ENCODE measurements around the gene D2HGDH.
"Not testable (repeated sequence)": the region's sequence is repeated elsewhere in the genome, so short reads cannot be mapped to it uniquely, and the experiment has no call there.

Gene D2HGDH

DNA sequence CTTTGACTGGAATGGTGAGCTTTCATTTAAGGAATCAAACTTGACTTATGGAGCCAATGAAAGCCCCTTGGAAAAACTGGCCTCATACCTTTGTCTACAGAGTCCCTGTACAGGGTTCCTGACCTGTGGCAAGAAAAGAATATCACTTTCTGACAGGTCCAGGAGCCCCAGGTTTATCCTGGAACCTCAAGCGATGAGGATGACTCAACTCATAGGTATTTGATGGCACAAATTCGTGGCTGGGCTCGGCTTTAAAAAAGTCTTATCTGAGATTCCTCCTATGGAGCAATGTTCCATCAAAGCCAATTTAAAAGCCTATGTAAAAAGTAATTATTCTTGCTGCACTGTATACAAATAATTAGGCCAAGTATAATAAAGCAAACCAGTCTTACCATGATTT is 57.0 kb downstream of the D2HGDH start:
- not testable (repeated sequence) for DNase-seq

DNA sequence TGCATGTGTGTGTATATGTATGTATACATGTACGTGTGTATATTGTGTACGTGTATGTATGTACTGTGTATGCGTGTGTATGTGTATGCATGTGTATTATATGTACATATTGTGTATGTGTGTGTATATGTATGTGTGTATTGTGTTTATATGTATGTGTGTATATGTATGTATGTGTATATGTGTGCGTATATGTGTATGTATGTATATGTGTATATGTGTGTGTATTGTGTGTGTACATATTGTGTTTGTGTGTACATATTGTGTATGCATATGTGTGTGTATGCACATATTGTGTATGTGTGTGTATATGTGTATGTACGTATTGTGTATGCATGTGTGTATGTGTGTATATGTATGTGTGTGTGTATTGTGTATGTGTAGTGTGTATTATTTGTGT is 59.0 kb downstream of the D2HGDH start:
- DNase-seq = no peak

DNA sequence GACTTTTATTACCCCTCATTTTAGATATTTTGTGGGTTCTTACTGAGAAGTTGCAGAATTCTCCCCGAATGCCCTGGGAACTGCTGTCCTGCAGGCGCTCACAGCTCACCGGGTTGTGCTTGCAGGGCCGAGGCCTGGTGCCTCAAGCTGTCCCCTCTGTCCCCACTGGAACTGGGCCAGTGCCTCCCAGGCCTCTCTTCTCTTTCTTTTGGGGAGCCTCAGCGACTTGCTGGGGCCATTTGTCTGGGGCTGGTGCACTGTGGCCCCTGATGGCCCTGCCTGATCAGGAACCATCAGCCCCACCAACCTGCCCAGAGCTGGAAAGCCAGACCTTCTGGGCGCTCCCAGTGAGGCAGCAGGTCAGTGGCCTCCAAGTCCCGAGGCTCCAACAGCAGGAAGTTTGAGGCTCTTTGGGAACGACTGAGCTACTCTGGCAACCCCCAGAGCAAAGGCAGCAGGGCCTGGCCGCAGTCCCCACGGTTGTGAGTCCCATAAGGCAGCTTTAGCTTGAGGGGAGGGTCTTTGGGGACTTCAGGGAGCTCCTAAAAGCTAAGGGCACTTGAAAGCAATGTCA is 59.9 kb downstream of the D2HGDH start:
- DNase-seq = no peak

DNA sequence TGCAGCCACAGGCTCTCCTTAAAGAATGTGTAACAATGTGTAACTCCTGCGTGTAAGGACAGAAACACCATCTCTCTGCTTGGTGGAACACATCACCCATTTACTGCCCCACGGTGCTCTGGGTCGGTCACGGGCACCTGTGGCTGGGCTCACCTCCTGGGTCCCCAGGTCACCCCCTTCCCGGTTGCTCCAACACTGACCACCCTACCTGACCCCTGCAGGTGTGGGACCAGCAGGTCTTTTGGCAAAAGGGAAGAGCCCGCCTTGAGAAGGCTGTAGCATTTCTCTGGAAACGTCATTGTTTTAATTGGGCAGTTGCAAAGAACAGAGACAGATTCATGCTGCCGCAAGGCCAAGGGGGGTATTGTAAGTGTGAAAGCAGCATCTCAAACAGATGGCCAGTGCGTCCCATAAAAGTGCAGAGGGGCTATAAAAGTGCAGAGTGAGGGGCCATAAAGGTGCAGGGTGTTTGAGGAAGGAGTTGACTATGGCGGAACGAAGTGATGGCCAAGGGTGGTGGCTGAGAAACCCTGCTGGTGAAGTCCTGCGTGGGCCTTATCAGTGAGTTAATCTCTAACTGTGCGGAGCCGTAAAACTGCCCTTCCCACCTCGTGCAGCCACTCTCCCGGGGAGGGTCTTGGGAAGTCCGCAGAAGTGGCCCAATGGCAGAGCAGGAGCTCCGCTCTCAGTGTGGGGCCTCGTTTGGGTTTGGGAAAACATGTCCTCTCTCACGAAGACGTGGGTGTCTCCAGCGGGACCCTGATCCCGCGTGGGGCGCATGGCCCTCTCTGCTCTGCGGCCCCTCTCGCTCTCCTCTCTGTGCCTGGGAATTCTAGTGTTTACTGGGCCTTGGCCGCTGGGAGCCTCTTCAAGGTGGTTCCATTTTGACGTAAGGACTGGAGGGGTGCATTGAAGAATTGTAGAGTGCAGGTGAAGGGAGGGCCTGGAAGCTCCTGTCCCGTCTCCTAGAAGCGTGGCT is 60.9 kb downstream of the D2HGDH start:
- DNase-seq = no peak

DNA sequence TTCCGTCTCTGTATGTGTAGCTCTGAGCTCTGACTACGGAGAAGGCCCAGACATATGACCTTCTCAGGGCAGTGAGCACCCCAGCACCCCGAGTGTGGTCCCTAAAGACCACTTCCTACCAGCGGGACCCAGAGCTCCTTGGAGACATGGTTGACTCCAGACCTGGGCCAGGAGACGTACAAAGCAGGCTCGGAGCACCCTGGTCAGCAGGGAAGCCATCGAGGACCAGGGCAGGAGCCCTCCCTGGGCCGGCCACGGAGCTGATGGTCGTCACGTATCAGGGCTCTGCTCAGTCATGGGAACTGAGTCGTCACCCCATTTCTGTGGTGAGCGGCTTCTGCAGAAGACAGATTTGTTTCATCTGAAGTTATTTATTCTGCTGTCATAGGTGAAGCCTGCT is 61.8 kb downstream of the D2HGDH start:
- DNase-seq = no peak

DNA sequence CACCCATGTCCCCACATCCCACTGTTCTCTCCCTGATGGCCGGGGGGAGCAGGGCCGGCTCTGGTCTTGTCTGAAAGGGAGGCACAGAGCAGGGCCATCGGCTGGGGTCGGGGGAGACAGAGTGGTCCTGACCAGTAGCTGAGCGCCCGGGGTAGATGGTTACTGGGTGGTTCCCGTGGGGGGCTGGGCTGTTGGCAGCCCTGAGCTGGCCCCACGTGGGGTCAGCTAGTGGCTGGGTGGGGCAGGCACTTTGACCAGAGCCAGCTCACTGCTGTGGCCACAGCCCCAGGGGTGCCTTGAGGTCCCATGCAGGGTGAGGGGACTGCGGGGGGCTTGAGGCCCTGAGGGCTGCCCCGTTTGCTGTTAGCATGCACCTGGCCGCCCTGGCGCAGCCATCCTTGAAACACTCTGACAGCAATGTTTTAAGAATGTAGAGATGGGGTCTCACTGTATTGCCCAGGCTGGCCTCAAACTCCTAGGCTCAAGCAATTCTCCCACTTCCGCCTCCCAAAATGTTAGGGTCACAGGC is 62.2 kb downstream of the D2HGDH start:
- DNase-seq = no peak

DNA sequence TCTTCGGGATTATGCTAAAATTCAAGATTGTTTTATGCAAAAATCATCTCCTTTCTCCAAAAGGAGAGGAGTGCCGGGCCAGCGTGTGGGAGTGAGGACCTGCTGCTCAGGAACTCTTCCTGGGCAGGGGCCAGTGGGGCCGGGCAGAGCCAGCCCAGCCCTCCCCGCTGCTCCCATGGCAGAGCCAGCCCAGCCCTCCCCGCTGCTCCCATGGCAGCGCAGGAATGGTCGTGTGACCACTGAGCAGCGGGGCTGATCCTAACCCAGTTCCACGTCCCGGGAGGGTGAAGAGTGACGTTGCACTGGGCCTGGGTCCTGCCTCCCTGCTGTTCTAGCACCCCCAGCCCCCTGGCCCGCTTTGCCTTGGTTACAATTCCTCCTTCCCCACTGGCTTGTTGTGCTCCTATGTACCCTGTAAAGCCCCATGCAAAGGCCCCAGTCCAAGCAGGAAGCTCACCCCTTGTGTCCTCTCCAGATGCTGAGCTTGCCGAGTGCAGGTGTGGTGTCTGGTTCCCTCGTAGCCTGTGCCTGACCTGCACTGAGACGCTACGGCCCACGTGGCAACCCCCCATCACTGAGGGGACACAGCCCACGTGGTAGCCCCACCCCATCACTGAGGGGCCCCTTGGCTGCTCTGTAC is 63.1 kb downstream of the D2HGDH start:
- DNase-seq = peak in 1 of 56 donors; percentile 51

DNA sequence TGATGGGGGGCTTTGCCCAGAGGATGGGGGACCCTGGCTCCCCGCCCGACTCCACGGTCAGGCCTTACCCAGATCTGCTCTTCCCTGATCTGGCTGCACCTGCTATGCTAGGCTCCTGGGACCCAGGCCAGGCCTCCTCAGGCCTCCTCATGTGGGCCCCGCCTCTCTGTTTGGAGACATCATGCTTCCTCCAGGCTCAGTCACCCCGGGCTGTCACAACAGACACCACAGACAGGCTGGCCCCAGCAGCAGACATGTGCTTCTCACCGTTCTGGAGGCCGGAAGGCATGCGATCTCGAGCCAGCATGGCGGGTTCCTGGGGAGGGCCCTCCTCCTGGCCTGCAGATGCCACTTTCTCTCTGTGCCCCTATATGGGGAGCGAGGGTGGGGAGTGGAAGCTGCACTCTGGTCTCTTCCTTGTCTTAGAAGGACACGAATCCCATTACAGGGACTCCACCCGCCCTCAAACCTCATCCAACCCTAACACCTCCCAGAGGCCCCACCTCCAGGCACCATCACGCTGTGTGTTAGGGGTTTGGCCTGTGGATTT is 63.7 kb downstream of the D2HGDH start:
- DNase-seq = no peak

DNA sequence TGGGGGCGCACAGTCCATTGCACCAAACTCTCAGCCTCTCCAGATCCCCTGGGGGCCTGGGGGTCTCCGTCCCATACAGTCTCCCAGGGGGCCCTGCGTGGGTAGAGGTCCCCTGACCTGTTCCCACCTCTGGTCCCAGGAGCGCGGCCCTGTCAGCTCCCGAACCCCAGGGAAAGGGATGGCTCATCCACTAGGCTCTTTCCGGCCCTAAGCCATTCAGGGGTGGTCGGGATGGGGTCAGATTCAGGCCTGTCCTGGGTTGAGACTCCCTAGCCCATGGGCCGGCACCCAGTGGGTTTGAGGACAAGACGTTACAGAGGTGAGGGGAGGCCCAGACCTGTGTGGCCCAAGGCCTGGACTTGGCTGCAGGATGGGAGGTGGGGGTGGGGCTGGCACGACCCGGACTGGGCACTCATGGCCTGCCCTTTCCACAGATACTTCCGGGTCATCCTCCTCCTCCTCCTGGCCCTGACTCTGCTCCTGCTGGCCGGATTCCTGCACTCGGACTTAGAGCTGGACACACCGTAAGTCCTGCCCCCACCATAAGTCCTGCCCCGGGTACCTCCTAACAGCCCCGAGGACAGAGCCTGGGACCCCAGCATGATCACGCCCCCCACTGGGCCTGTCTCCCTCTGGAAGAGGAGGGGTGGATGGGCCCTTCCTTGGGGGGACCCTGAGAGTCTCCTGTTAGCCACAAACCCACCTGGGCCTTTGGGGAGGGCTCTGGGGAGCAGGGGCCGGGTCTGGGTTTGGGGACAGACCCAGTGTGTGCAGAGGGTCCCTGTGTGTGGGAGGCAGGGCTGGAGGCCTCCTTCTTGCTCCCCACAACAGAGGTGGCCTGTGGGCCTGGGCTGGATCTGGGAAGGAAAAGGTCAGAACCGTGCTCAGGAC is 64.4 kb downstream of the D2HGDH start:
- DNase-seq = no peak

DNA sequence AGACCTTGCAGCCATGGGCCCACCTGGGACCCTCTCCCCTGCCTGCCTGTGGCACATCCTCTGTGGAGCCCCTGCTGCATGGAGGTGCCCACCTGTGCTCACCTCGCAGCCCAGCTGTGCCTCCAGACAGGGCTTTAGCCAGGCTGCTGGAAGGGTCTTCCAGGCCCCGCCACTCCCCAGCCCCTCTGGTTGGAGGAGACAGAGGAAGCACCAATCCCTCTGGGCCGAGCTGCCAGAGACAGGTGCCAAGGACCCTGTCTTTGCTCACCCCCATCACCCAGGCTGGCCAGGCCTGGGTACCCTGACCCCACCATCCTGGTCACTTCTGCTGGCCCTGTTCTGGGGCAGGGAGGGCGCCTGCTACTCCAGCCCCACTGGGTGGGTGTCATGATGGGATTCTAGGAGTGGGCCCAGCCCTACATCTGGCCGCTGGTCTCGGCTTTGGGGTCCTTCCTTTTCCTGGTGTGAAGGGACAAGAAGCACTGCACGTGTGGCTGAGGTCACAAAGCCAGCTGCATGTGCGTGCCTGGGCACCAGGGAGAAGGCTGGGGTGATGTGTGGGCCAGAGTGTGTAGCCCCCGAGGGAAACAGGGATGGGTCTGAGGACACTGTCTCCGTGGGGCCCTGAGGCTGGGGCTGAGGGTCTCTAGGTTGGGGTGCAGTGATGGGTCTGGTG is 65.2 kb downstream of the D2HGDH start:
- no peak for DNase-seq

DNA sequence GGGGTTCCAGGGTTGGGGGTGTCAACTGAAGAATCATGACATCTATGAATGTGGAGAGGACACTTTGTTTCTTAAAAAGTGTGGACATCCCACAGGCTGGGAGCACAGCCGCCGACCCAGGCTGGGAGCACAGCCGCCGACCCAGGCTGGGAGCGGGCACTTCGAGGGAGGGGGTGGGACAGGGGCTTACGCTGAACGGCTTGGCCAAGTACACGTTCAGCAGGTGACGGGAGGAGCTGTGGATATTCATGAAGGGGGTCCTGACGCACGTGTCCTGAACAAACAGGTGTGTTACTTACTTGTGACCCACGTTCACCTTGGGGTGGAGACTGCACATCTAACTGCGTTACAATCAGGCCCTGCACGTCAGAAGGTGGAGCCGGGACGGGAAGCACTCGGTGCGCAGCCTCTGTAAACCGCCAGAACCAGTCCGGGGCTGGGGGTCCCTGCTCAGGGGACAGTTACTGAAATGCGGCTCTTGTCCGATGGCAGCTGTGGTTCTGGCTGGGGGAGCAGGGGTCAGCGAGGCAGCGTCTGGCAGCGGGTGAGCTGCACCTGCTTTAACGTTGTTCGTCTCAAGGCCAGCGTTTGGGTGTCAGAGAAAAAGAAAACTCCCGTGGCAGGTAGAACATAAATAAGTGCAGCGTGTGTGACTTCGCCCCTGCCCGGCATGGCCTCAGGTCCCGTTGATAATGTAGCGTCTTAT is 65.9 kb downstream of the D2HGDH start:
- not testable (repeated sequence) for DNase-seq

DNA sequence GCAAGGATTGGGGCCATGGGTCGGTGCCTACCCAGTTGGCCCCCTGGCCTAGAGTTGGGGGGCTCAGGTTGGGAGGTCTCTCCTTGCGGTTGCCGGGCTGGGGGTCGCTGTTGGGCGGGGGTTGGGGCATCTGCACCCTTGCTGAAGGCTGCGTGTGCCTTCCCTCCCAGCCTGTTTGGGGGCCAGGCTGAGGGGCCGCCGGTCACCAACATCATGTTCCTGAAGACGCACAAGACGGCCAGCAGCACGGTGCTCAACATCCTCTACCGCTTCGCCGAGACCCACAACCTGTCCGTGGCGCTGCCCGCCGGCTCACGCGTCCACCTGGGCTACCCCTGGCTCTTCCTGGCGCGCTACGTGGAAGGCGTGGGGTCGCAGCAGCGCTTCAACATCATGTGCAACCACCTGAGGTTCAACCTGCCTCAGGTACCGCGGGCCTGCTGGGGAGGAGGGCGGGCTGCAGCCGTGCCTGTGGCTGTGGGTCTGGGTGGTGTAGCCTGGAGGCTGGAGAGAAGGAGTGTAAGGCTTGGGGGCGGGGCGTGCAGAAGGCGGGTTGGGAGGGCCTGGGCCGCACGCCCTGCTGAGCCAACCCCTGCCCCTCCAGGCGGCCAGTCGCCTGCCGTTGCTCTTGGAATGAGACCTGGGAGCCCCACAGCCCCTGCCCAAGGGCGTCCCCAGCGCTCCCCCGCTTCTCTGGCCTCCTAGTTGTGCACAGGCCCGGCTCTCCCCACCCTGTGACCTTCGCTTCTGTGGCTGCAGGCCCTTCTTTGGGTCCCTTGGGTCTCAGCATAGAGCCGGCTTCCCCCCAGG is 67.4 kb downstream of the D2HGDH start:
- no peak for DNase-seq

DNA sequence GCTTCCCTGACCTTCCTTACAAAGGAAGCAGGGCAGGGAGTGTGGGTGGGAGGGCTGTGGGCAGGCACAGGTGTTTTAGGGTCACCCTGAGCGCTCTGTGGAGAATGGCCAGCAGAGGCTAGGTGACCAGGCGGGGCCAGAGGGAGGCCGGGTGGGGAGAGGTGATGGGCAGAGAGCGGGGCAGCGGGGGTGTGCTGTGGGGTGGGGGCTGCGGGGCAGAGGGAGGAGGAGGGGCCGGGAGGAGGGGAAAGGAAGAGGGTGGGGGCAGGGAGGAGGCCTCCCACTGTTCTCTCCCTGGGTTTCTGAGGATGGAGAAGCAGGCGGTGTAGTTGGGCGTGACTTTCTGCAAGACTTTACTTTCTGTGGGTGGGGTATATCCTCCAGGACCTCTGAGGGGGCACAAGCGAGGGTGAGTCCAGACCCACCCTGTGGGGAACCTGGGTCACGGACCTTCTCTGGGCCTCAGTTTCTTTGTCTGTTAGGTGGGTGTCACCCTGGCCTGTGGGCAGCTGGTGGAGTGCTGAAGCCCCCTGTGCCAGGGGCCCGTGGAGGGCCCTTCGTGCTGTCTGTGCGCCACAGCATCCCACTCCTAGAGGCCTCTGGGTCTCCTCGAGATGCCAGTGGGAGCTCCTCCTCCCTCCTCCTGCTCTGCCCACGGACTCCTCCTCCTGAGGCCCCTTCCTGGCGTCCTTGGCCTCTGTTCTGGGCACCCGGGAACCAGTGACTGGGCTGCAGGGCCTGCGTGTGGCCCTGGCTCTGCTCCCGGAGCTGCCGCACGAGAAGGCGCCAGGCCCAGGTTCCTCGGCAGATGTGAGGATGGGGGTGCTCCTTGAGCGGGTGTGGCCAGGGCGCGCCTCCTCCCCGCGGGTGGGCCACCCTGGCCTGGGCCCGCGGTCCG is 68.2 kb downstream of the D2HGDH start:
- peak in 1 of 56 donors; percentile 39 for DNase-seq

DNA sequence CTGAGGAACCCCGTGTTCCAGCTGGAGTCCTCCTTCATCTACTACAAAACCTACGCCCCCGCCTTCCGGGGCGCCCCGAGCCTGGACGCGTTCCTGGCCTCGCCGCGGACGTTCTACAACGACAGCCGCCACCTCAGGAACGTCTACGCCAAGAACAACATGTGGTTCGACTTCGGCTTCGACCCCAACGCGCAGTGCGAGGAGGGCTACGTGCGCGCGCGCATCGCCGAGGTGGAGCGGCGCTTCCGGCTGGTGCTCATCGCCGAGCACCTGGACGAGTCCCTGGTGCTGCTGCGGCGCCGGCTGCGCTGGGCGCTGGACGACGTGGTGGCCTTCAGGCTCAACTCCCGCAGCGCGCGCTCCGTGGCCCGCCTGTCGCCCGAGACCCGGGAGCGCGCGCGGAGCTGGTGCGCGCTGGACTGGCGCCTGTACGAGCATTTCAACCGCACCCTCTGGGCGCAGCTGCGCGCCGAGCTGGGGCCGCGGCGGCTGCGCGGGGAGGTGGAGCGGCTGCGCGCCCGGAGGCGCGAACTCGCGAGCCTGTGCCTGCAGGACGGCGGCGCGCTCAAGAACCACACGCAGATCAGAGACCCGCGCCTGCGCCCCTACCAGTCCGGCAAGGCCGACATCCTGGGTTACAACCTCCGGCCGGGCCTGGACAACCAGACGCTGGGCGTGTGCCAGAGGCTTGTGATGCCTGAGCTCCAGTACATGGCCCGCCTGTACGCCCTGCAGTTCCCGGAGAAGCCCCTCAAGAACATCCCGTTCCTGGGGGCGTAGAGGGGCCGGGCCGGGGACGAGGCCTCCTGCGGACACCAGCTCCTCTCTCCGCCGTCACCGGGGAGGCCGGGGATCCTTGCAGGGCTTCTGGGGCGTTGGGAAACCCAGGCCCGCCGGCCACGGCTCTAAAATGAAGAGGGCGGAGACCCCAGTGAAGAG is 69.2 kb downstream of the D2HGDH start:
- DNase-seq = peak in 39 of 56 donors; percentile 21 to 82 (median 62)

DNA sequence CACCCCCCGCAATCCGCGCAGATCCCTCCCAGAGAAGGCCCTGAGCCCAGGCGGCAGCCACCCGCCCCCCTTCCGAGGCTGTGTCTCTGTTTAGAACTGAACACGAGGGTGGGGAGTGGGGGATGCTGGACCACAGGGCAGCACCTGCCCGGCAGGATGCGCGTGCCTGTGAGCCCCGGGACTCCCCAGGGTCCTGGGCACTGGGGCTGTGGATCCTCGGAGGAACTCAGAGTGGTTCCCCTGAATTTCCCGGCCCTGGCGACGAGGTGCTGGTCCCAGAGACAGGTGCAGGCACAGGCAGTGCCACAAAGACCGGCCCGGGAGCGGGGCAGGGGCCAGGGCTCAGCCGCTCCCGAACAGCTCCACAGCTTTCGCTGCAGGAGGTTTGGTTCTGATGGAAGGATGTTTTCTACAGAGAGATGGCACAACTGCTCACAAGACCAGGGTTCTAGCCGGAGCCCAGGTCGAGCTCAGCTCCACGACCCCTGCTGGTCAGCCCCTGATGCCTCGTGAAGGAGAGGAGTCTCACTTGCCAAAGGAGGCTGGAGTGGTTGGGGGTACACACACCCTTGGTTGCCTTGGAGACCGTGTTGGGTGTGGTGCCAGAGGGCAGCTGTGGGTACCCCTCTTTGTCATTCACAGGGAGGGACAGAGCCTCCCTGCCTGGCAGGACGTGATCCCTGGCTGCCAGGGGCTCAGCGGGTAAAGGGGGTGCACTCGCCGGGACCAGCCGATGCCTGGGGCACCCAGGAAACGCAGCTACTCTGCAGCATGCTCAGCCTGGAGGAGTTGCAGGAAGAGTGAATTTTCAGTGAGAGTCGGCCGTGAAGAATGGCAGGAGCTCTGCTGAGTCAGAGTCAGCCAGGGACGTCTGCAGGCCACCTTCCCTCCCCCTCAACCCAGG is 70.1 kb downstream of the D2HGDH start:
- DNase-seq = peak in 1 of 56 donors; percentile 17

All from nucleus accumbens (tissue), 56 donors.